Activated naive CD4-positive, alpha-beta T cell treated with anti-CD3 and anti-CD28 coated beads for 36 hours (primary cell): ENCODE measurements around the gene FKBP1A. TPM values are rescaled to one million over a fixed set of nuclear protein-coding genes. Genes with fewer than 3 reads are reported as not detected.
"Not testable (repeated sequence)": the region's sequence is repeated elsewhere in the genome, so short reads cannot be mapped to it uniquely, and the experiment has no call there.

ENCODE experiments used
- CTCF ChIA-PET: fragments of 350-600 bp; sonication (Branson Sonifier 250); formaldehyde crosslinking; loops from one replicate; lab custom pipeline; 2021; ENCODE audit warnings: antibody characterized with exemption; lab: Charles Lee
- DNase-seq: peaks from one replicate; pipeline ENCODE4 v3.0.0-alpha.2; 2020
- H3K27ac Mint-ChIP-seq: one replicate; pipeline ENCODE4 v1.8.0; 2021; ENCODE audit warnings: mild to moderate bottlenecking, mixed read lengths
- H3K27me3 Mint-ChIP-seq: one replicate; pipeline ENCODE4 v1.8.0; 2021; ENCODE audit warnings: low read depth, mixed read lengths
- H3K36me3 Mint-ChIP-seq: one replicate; pipeline ENCODE4 v1.8.0; 2021; ENCODE audit warnings: low read depth, mixed read lengths
- H3K4me1 Mint-ChIP-seq: one replicate; pipeline ENCODE4 v1.8.0; 2021; ENCODE audit warnings: low read depth, mixed read lengths
- H3K4me3 Mint-ChIP-seq: one replicate; pipeline ENCODE4 v1.8.0; 2021; ENCODE audit warnings: mild to moderate bottlenecking, moderate library complexity, mixed read lengths
- H3K9me3 Mint-ChIP-seq: one replicate; pipeline ENCODE4 v1.8.0; 2021; ENCODE audit warnings: mixed read lengths
- intact Hi-C: fragments of 100-400 bp; cut with micrococcal nuclease; formaldehyde crosslinking; loops from one replicate; pipeline ENCODE4 v1.15.1; 2023
- total RNA-seq, 2 experiments: library from RNA; stranded (reverse); gene quantifications; one replicate each; pipeline ENCODE4 v1.2.3, GENCODE V29; 2021

Gene FKBP1A
- total RNA-seq, 2 experiments from 2014 or later = 232 to 237 TPM

- no peak overlapping the region for H3K4me3 Mint-ChIP-seq
- no peak for DNase-seq
- no peaks in the 10 kb centered on the region for H3K27me3 Mint-ChIP-seq
- H3K4me1 Mint-ChIP-seq = no peaks in the 10 kb centered on the region
- H3K9me3 Mint-ChIP-seq = peaks cover 8% of the 10 kb centered on the region
- no peak overlapping the region for H3K27ac Mint-ChIP-seq
- intact Hi-C loops = loop anchor here (5.0 kb wide), 1 partner anchor 147 kb away; no protein-coding TSS in a partner anchor
- H3K36me3 Mint-ChIP-seq = peaks cover 2% of the 10 kb centered on the region
- CTCF ChIA-PET = no interaction called here
Measured at GRCh38 chr20:1414982-1415381, 22.1 kb upstream of the FKBP1A start.

- H3K4me1 Mint-ChIP-seq = peaks cover 11% of the 10 kb centered on the region
- DNase-seq = no peak
- peaks cover 2% of the 10 kb centered on the region for H3K36me3 Mint-ChIP-seq
- no peaks in the 10 kb centered on the region for H3K27me3 Mint-ChIP-seq
- no peak overlapping the region for H3K27ac Mint-ChIP-seq
- no peaks in the 10 kb centered on the region for H3K9me3 Mint-ChIP-seq
- intact Hi-C loops = no loop called here
- CTCF ChIA-PET = interaction anchor here (1.3 kb wide), 1 partner anchor 103 kb away, joined by 3 read pairs; no protein-coding TSS in a partner anchor
- H3K4me3 Mint-ChIP-seq = no peak overlapping the region
Measured at GRCh38 chr20:1405801-1406200, 12.9 kb upstream of the FKBP1A start.

- Mint-ChIP-seq H3K9me3 (no peaks in the 10 kb centered on the region), H3K4me1 (peaks cover 11% of the 10 kb centered on the region), H3K4me3 (no peak overlapping the region), H3K27ac (no peak overlapping the region), H3K27me3 (no peaks in the 10 kb centered on the region), H3K36me3 (peaks cover 2% of the 10 kb centered on the region)
- intact Hi-C loops = no loop called here
- CTCF ChIA-PET = interaction anchor here (0.6 to 1.0 kb wide), 2 partner anchors 100 to 1070 kb away, joined by 4 read pairs; no protein-coding TSS in a partner anchor
- DNase-seq = no peak
Measured at GRCh38 chr20:1403624-1404023, 10.8 kb upstream of the FKBP1A start.

- intact Hi-C loops = no loop called here
Measured at GRCh38 chr20:1402149-1402548, 9.3 kb upstream of the FKBP1A start.

GRCh38 chr20:1401451-1401907 lies 8.6 kb upstream of the FKBP1A start:
- Mint-ChIP-seq H3K4me1 (peaks cover 17% of the 10 kb centered on the region), H3K9me3 (peaks cover 5% of the 10 kb centered on the region), H3K27ac (no peak overlapping the region), H3K36me3 (peaks cover 2% of the 10 kb centered on the region), H3K4me3 (no peak overlapping the region), H3K27me3 (no peaks in the 10 kb centered on the region)
- DNase-seq = no peak
- CTCF ChIA-PET = no interaction called here
- intact Hi-C loops = no loop called here

More at GRCh38 chr20:1402149-1402548, 9.3 kb upstream of the FKBP1A start:
- Mint-ChIP-seq H3K27me3 (no peaks in the 10 kb centered on the region), H3K4me3 (no peak overlapping the region), H3K27ac (no peak overlapping the region), H3K36me3 (peaks cover 2% of the 10 kb centered on the region), H3K9me3 (peaks cover 1% of the 10 kb centered on the region), H3K4me1 (peaks cover 11% of the 10 kb centered on the region)
- DNase-seq = no peak
- CTCF ChIA-PET = interaction anchor here (1.1 kb wide), 1 partner anchor 36 kb away, joined by 3 read pairs; no protein-coding TSS in a partner anchor

- H3K4me1 Mint-ChIP-seq = peaks cover 19% of the 10 kb centered on the region
- CTCF ChIA-PET = interaction anchor here (0.9 to 2.2 kb wide), 4 partner anchors 37 to 104 kb away, joined by 3 to 8 read pairs (median 4); no protein-coding TSS in a partner anchor
- H3K36me3 Mint-ChIP-seq, H3K9me3 Mint-ChIP-seq, intact Hi-C loops, H3K27me3 Mint-ChIP-seq, H3K27ac Mint-ChIP-seq, H3K4me3 Mint-ChIP-seq, DNase-seq: not testable (repeated sequence)
Measured at GRCh38 chr20:1399678-1400366, 7.0 kb upstream of the FKBP1A start.

- CTCF ChIA-PET = interaction anchor here (0.6 to 2.2 kb wide), 4 partner anchors 14 to 105 kb away, joined by 4 to 8 read pairs (median 4); no protein-coding TSS in a partner anchor
- H3K9me3 Mint-ChIP-seq, H3K27ac Mint-ChIP-seq, DNase-seq, H3K27me3 Mint-ChIP-seq, H3K36me3 Mint-ChIP-seq, H3K4me3 Mint-ChIP-seq, intact Hi-C loops: not testable (repeated sequence)
- peaks cover 27% of the 10 kb centered on the region for H3K4me1 Mint-ChIP-seq
Measured at GRCh38 chr20:1398185-1398584, 5.3 kb upstream of the FKBP1A start.

GRCh38 chr20:1397710-1398109 lies 4.9 kb upstream of the FKBP1A start:
- H3K36me3 Mint-ChIP-seq = peaks cover 2% of the 10 kb centered on the region
- H3K4me1 Mint-ChIP-seq = peaks cover 27% of the 10 kb centered on the region
- CTCF ChIA-PET = interaction anchor here (0.6 to 2.2 kb wide), 5 partner anchors 14 to 105 kb away, joined by 3 to 8 read pairs (median 4); no protein-coding TSS in a partner anchor
- intact Hi-C loops = no loop called here
- no peak overlapping the region for H3K4me3 Mint-ChIP-seq
- H3K9me3 Mint-ChIP-seq = peaks cover 5% of the 10 kb centered on the region
- H3K27me3 Mint-ChIP-seq = no peaks in the 10 kb centered on the region
- DNase-seq = peak; percentile 34
- H3K27ac Mint-ChIP-seq = no peak overlapping the region

GRCh38 chr20:1396702-1397101 lies 3.8 kb upstream of the FKBP1A start:
- Mint-ChIP-seq H3K4me3 (no peak overlapping the region), H3K36me3 (peaks cover 2% of the 10 kb centered on the region), H3K27ac (no peak overlapping the region), H3K27me3 (no peaks in the 10 kb centered on the region), H3K9me3 (peaks cover 5% of the 10 kb centered on the region), H3K4me1 (peaks cover 19% of the 10 kb centered on the region)
- CTCF ChIA-PET = interaction anchor here (0.9 to 2.0 kb wide), 3 partner anchors 40 to 106 kb away, joined by 4 read pairs; no protein-coding TSS in a partner anchor
- DNase-seq = no peak
- intact Hi-C loops = no loop called here

GRCh38 chr20:1396264-1396663 lies 3.4 kb upstream of the FKBP1A start:
- CTCF ChIA-PET = interaction anchor here (0.9 to 1.7 kb wide), 2 partner anchors 41 to 95 kb away, joined by 4 read pairs; no protein-coding TSS in a partner anchor
- peaks cover 23% of the 10 kb centered on the region for H3K4me1 Mint-ChIP-seq
- no peak overlapping the region for H3K27ac Mint-ChIP-seq
- no peak overlapping the region for H3K4me3 Mint-ChIP-seq
- no peaks in the 10 kb centered on the region for H3K27me3 Mint-ChIP-seq
- H3K36me3 Mint-ChIP-seq = peaks cover 3% of the 10 kb centered on the region
- DNase-seq = no peak
- intact Hi-C loops = no loop called here
- H3K9me3 Mint-ChIP-seq = peaks cover 5% of the 10 kb centered on the region

- intact Hi-C loops = no loop called here
- no peaks in the 10 kb centered on the region for H3K27me3 Mint-ChIP-seq
- CTCF ChIA-PET = no interaction called here
- no peak overlapping the region for H3K4me3 Mint-ChIP-seq
- H3K36me3 Mint-ChIP-seq = peaks cover 8% of the 10 kb centered on the region
- peaks cover 38% of the 10 kb centered on the region for H3K4me1 Mint-ChIP-seq
- peaks cover 5% of the 10 kb centered on the region for H3K9me3 Mint-ChIP-seq
- DNase-seq = no peak
- H3K27ac Mint-ChIP-seq = no peak overlapping the region
Measured at GRCh38 chr20:1394686-1395085, 1.8 kb upstream of the FKBP1A start.

GRCh38 chr20:1393507-1393882 lies 641 bp upstream of the FKBP1A start:
- H3K4me3 Mint-ChIP-seq = peak overlapping the region; percentile 91
- intact Hi-C loops = loop anchor here (1.0 to 2.0 kb wide), 6 partner anchors 42 to 275 kb away; partner anchors contain the start of genes NSFL1C, PSMF1 and RAD21L1
- peak overlapping the region; percentile 88 for H3K27ac Mint-ChIP-seq
- CTCF ChIA-PET = no interaction called here
- no peaks in the 10 kb centered on the region for H3K27me3 Mint-ChIP-seq
- peaks cover 49% of the 10 kb centered on the region for H3K4me1 Mint-ChIP-seq
- H3K9me3 Mint-ChIP-seq = peaks cover 5% of the 10 kb centered on the region
- DNase-seq = no peak
- peaks cover 15% of the 10 kb centered on the region for H3K36me3 Mint-ChIP-seq
